ENCODE measurements around the gene TRAPPC14. TPM values are rescaled to one million over a fixed set of nuclear protein-coding genes. Genes with fewer than 3 reads are reported as not detected.

TRAPPC14 gene
- total and polyA plus RNA-seq, 2 of the 13 experiments (the other 11 are each of a cell fraction or from before 2014, with no cell fraction given), result 4.7 to 9.6 TPM

GRCh38 chr7:100119072-100119969 is 39.2 kb downstream of the TRAPPC14 start, which contains the start of the genes CNPY4 and TAF6 (continued):
- TF ChIP-seq TIGD3 (CRISPR knock-in tag; IDR thresholded peaks at IDR 0.05; ENCODE audit: borderline replicate concordance) (no peak), ZNF761 (CRISPR knock-in tag; conservative IDR thresholded peaks at IDR 0.05) (no peak), PAXIP1 (CRISPR knock-in tag; conservative IDR thresholded peaks at IDR 0.05) (no peak), TP53 (CRISPR knock-in tag; conservative IDR thresholded peaks at IDR 0.05) (0 out of 2 replicates have a peak, but pooled peaks have one; percentile 64), HHEX (CRISPR knock-in tag; IDR thresholded peaks at IDR 0.05) (no peak), ZBTB7A (CRISPR knock-in tag; IDR thresholded peaks at IDR 0.05) (no peak), ZNF136 (CRISPR knock-in tag; IDR thresholded peaks at IDR 0.05; ENCODE audit: low read depth) (0 out of 2 replicates have a peak, but pooled peaks have one; percentile 2), RBAK (CRISPR knock-in tag; IDR thresholded peaks at IDR 0.05) (no peak), NRL (CRISPR knock-in tag; IDR thresholded peaks at IDR 0.05; ENCODE audit: borderline replicate concordance) (peak; percentile 44; the same call in 1 of the 2 replicates), ZNF709 (CRISPR knock-in tag; IDR thresholded peaks at IDR 0.05) (0 out of 2 replicates have a peak, but pooled peaks have one; percentile 53), ZNF772 (CRISPR knock-in tag; IDR thresholded peaks at IDR 0.05) (peak; percentile 62; the same call in 1 of the 2 replicates), ZBTB40 (IDR thresholded peaks at IDR 0.05) (no peak), ZBTB40 (CRISPR knock-in tag; IDR thresholded peaks at IDR 0.05) (peak; percentile 84), ZKSCAN8 (CRISPR knock-in tag; IDR thresholded peaks at IDR 0.05; ENCODE audit: borderline replicate concordance) (no peak), KDM2A (CRISPR knock-in tag; IDR thresholded peaks at IDR 0.05; ENCODE audit: borderline replicate concordance, low read depth) (peak; percentile 77)

Data from HepG2 (cell line).